Prostate gland (tissue), 2 donors: ENCODE measurements around the gene AGAP4. TPM values are rescaled to one million over a fixed set of nuclear protein-coding genes. Genes with fewer than 3 reads are reported as not detected.
"Not testable (repeated sequence)": the region's sequence is repeated elsewhere in the genome, so short reads cannot be mapped to it uniquely, and the experiment has no call there.

Experiments
- DNase-seq: peaks from one replicate; pipeline ENCODE4 v3.0.0-alpha.2; 2019; ENCODE audit warnings: low spot score
- H3K27ac ChIP-seq, 2 donors: fragments of 200-600 bp; sonication (generic); 2 replicates each; pipeline ENCODE4 v1.5.1; 2017 to 2019
- H3K27me3 ChIP-seq: fragments of 200-600 bp; sonication (generic); replicated peaks from 2 replicates; pipeline ENCODE4 v1.5.1; 2019; ENCODE audit not compliant: insufficient read depth
- H3K36me3 ChIP-seq, 2 donors: fragments of 200-600 bp; sonication (generic); 1 replicate in 1 of 2; 2 replicates in 1 of 2; pipeline versions ENCODE4 v1.5.1 to v1.8.1; 2017 to 2019
- H3K4me1 ChIP-seq: fragments of 200-600 bp; sonication (generic); replicated peaks from 2 replicates; pipeline ENCODE4 v1.5.1; 2019
- H3K4me3 ChIP-seq, 2 donors: fragments of 200-600 bp; sonication (generic); 2 replicates each; pipeline ENCODE4 v1.5.1; 2017 to 2019
- H3K9me3 ChIP-seq: fragments of 200-600 bp; sonication (generic); 2 replicates; pipeline ENCODE4 v1.5.1; 2017
- POLR2A ChIP-seq: fragments of 450-650 bp; IDR thresholded peaks from one replicate; pipeline ENCODE4 v1.6.1; 2016; ENCODE audit warnings: antibody characterized with exemption, mild to moderate bottlenecking
- POLR2AphosphoS5 ChIP-seq: sonication (generic); formaldehyde crosslinking; IDR thresholded peaks from one replicate; pipeline ENCODE4 v1.6.1; 2017; ENCODE audit warnings: antibody characterized with exemption
- WGBS: methylation state at CpG from one replicate; pipeline ENCODE4 v1.1.5; 2018; 5-methylcytosine and 5-hydroxymethylcytosine counted together
- intact Hi-C: fragments of 100-400 bp; cut with DNase I; formaldehyde crosslinking; loops from one replicate; pipeline ENCODE4 v1.14.2; 2022
- total RNA-seq, 2 donors: library from RNA; depleted of rRNA; stranded (reverse); fragments of >200 nt; gene quantifications; one replicate each; pipeline ENCODE4 v1.1.0, GENCODE V29; 2016
- TF ChIP-seq, protein P1 (sequence below), 4 experiments: fragments of 200-600 bp in 2 of 4; fragments of 450-650 bp in 2 of 4; sonication (generic) in 2 of 4; IDR thresholded peaks; 1 replicate in 3 of 4; 2 replicates in 1 of 4; pipeline ENCODE4 v1.5.1; 2016 to 2019; ENCODE audit warnings: antibody characterized with exemption in 4 of 4, mild to moderate bottlenecking in 2 of 4, moderate library complexity in 2 of 4

Gene AGAP4
- total RNA-seq, 2 donors from 2014 or later, result 15.1 to 44.3 TPM

DNA sequence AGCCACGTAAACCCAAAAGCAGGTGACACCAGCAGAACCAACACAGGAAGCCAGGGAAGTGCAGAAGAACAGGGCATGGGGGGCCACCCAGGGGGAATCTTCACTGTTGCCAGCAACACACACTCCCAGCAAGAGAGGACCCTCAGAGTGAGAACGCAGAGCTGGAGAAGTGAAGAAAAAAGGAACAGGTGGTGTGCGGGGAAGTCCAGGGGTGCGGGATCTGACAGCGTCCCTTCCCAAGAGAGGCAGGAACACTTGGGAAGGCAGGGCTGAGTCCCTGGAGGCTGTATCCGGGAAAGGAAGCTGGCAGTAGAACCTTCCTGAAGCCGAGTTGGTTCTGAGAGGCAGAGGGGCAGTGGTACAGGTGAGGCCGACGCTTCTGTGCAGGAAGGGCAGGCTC lies 27.7 kb downstream of the AGAP4 start:
- H3K4me3 ChIP-seq, result no peak overlapping the region
- H3K36me3 ChIP-seq, result no peaks in the 10 kb centered on the region
- no peak for DNase-seq
- no peaks in the 10 kb centered on the region for H3K9me3 ChIP-seq
- intact Hi-C loops, result no loop called here
- 59% methylated on average over 9 of the region's 9 CpGs for WGBS
- TF ChIP-seq, protein P1, sequence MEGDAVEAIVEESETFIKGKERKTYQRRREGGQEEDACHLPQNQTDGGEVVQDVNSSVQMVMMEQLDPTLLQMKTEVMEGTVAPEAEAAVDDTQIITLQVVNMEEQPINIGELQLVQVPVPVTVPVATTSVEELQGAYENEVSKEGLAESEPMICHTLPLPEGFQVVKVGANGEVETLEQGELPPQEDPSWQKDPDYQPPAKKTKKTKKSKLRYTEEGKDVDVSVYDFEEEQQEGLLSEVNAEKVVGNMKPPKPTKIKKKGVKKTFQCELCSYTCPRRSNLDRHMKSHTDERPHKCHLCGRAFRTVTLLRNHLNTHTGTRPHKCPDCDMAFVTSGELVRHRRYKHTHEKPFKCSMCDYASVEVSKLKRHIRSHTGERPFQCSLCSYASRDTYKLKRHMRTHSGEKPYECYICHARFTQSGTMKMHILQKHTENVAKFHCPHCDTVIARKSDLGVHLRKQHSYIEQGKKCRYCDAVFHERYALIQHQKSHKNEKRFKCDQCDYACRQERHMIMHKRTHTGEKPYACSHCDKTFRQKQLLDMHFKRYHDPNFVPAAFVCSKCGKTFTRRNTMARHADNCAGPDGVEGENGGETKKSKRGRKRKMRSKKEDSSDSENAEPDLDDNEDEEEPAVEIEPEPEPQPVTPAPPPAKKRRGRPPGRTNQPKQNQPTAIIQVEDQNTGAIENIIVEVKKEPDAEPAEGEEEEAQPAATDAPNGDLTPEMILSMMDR (IDR thresholded peaks at IDR 0.05), result no peak
- no peak overlapping the region for H3K27ac ChIP-seq
- H3K27me3 ChIP-seq, result no peaks in the 10 kb centered on the region
- no peaks in the 10 kb centered on the region for H3K4me1 ChIP-seq

DNA sequence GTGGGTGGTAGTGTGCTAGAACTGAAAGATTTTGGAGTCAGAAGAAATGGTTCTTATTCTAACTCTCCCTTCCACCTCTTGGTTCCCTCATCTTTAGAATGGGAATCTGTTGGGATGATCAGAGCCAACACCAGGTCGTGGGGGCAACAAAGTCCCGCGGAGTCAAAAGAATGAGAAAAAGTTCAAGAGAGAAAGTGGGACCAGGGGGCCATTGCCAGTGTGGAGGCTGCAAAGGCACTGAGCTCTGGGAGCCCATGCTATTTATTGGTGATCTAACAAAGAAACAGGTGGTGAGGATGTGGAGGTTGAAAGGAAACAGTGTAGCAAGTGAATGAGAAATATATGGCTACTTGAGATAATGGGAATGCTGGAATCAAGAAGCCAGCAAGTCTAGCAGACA lies 29.4 kb downstream of the AGAP4 start:
- 86% methylated on average over 3 of the region's 3 CpGs for whole genome bisulfite sequencing
- TF ChIP-seq POLR2AphosphoS5, result no peak
- TF ChIP-seq, protein P1 (IDR thresholded peaks at IDR 0.05), result no peak
- TF ChIP-seq POLR2A, result no peak
- DNase-seq, result no peak
- intact Hi-C loops, result no loop called here
- Histone ChIP-seq H3K4me1 (no peaks in the 10 kb centered on the region), H3K27ac (no peak overlapping the region), H3K27me3 (no peaks in the 10 kb centered on the region), H3K4me3 (no peak overlapping the region), H3K36me3 (no peaks in the 10 kb centered on the region), H3K9me3 (no peaks in the 10 kb centered on the region)

DNA sequence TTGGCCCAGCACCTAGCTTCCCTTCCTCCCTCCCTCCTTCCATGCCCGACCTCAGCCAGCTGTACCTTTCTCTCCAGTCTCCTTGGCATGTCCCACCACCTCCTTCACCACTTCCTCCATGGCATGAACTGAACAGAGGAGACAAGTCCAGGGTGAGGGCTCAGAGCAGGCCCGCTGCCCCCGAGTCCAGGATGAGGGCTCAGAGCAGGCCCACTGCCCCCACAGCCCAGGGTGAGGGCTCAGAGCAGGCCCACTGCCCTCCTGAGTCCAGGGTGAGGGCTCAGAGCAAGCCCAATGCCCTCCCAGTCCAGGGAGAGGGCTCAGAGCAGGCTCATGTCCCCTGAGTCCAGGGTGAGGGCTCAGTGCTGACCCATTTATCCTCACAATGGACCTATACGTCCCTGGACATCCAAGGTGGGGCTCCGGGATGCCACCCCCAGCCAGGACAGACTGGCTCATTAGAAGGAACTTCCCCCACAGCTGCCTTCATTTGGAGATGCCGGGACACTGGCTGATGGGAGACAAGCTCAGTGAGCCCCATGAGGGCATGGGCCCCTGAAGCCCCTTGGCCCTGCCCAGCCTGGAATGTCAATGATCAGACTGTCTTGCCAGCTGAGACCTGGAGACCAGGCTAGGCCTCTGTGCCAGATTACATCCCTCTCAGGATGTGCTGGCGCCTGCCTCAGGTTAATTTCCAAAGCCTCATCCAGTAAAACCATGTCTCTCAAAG lies 30.0 kb downstream of the AGAP4 start:
- intact Hi-C loops, result no loop called here
- DNase-seq, result no peak
- no peaks in the 10 kb centered on the region for H3K9me3 ChIP-seq
- TF ChIP-seq POLR2AphosphoS5 (no peak), POLR2A (no peak)
- TF ChIP-seq, protein P1 (IDR thresholded peaks at IDR 0.05), result no peak
- H3K27me3 ChIP-seq, result no peaks in the 10 kb centered on the region
- 89% methylated on average over 5 of the region's 7 CpGs for WGBS
- H3K27ac ChIP-seq, result no peak overlapping the region
- no peak overlapping the region for H3K4me3 ChIP-seq
- no peaks in the 10 kb centered on the region for H3K36me3 ChIP-seq
- H3K4me1 ChIP-seq, result no peaks in the 10 kb centered on the region

DNA sequence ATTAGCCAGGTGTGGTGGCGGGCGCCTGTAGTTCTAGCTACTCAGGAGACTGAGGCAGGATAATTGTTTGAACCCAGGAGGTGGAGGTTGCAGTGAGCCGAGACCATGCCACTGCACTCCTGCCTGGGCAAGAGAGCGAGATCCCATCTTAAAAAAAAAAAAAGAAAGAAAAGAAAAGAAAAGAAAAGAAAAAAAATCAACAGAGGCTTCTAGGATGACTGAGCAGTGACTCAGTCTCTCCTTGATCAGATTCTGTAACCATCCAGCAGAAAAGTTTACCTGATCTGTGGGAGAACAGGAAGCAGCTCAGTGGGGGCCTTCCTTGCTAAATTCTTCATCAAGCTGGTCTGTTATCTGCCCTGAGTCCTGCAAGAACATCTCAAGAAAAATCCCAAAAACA lies 33.2 kb downstream of the AGAP4 start:
- H3K27me3 ChIP-seq, H3K36me3 ChIP-seq, H3K4me3 ChIP-seq, H3K27ac ChIP-seq, intact Hi-C loops, H3K9me3 ChIP-seq, H3K4me1 ChIP-seq, DNase-seq: not testable (repeated sequence)
- 92% methylated on average over 4 of the region's 4 CpGs for WGBS

DNA sequence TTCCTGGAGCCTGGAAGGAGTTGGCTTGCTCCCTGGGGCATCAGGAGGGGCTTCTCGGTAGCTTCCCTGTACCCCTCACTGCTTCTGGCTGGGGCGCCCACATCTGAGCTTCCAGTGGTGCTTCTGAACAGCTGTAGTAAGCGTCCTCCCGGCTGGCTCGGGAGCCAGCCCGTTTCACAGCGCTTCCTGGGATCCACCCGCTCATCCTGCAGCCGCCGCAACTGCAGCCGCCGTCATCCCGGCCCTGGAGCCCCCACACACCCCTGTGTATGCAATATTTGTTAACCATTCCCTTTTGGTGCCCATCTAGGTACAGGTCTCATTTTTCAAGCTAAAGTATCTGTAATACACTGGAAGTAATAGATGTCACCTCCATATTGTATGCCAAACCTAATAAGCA lies 34.3 kb downstream of the AGAP4 start:
- H3K27me3 ChIP-seq, H3K27ac ChIP-seq, H3K9me3 ChIP-seq, H3K36me3 ChIP-seq, DNase-seq, intact Hi-C loops, H3K4me3 ChIP-seq, H3K4me1 ChIP-seq: not testable (repeated sequence)
- WGBS, result 76% methylated on average over 13 of the region's 13 CpGs

DNA sequence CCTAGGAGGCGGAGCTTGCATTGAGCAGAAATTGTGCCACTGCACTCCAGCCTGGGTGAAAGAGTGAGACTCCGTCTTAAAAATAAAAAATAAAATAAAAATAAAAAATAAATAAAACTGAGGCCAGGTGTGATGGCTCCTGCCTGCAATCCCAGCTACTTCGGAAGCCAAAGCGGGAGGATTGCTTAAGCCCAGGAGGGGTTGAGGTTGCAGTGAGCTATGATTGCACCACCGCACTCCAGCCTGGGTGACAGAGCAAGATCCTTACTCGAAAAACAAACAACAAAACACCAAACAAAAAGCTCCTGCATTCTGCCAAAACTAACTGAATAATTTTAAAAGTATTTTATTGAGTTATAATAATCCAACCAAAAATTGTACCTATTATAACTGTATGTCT lies 36.2 kb downstream of the AGAP4 start:
- Histone ChIP-seq H3K9me3 (no peaks in the 10 kb centered on the region), H3K27ac (no peak overlapping the region), H3K4me1 (no peaks in the 10 kb centered on the region), H3K27me3 (no peaks in the 10 kb centered on the region), H3K4me3 (no peak overlapping the region), H3K36me3 (no peaks in the 10 kb centered on the region)
- WGBS, result 90% methylated on average over 6 of the region's 6 CpGs
- TF ChIP-seq POLR2A (no peak), POLR2AphosphoS5 (no peak)
- TF ChIP-seq, protein P1 (IDR thresholded peaks at IDR 0.05), result no peak
- no peak for DNase-seq
- intact Hi-C loops, result no loop called here
